Activated naive CD4-positive, alpha-beta T cell treated with anti-CD3 and anti-CD28 coated beads for 36 hours (primary cell): ENCODE results near the gene NECTIN1. TPM values are rescaled to one million over a fixed set of nuclear protein-coding genes. Genes with fewer than 3 reads are reported as not detected.

Experiments used
- CTCF ChIA-PET: fragments of 350-600 bp; sonication (Branson Sonifier 250); formaldehyde crosslinking; loops from one replicate; lab custom pipeline; 2021; ENCODE audit warnings: antibody characterized with exemption; lab: Charles Lee
- DNase-seq: peaks from one replicate; pipeline ENCODE4 v3.0.0-alpha.2; 2020
- H3K27ac Mint-ChIP-seq: one replicate; pipeline ENCODE4 v1.8.0; 2021; ENCODE audit warnings: mild to moderate bottlenecking, mixed read lengths
- H3K27me3 Mint-ChIP-seq: one replicate; pipeline ENCODE4 v1.8.0; 2021; ENCODE audit warnings: low read depth, mixed read lengths
- H3K36me3 Mint-ChIP-seq: one replicate; pipeline ENCODE4 v1.8.0; 2021; ENCODE audit warnings: low read depth, mixed read lengths
- H3K4me1 Mint-ChIP-seq: one replicate; pipeline ENCODE4 v1.8.0; 2021; ENCODE audit warnings: low read depth, mixed read lengths
- H3K4me3 Mint-ChIP-seq: one replicate; pipeline ENCODE4 v1.8.0; 2021; ENCODE audit warnings: mild to moderate bottlenecking, moderate library complexity, mixed read lengths
- H3K9me3 Mint-ChIP-seq: one replicate; pipeline ENCODE4 v1.8.0; 2021; ENCODE audit warnings: mixed read lengths
- intact Hi-C: fragments of 100-400 bp; cut with micrococcal nuclease; formaldehyde crosslinking; loops from one replicate; pipeline ENCODE4 v1.15.1; 2023
- total RNA-seq, 2 experiments: library from RNA; stranded (reverse); gene quantifications; one replicate each; pipeline ENCODE4 v1.2.3, GENCODE V29; 2021

NECTIN1 gene
- total RNA-seq, 2 experiments from 2014 or later = 2.0 to 2.5 TPM

GRCh38 chr11:119681361-119681910 lies 47.6 kb downstream of the NECTIN1 start:
- Mint-ChIP-seq H3K9me3 (peaks cover 3% of the 10 kb centered on the region), H3K27ac (no peak overlapping the region), H3K4me3 (no peak overlapping the region), H3K36me3 (no peaks in the 10 kb centered on the region), H3K4me1 (no peaks in the 10 kb centered on the region), H3K27me3 (no peaks in the 10 kb centered on the region)
- CTCF ChIA-PET = interaction anchor here (1.0 to 1.7 kb wide), 2 partner anchors 13 to 48 kb away, joined by 4 to 7 read pairs; no protein-coding TSS in a partner anchor
- no peak for DNase-seq
- intact Hi-C loops = no loop called here

GRCh38 chr11:119680541-119681360 lies 48.2 kb downstream of the NECTIN1 start:
- Mint-ChIP-seq H3K27me3 (no peaks in the 10 kb centered on the region), H3K9me3 (peaks cover 3% of the 10 kb centered on the region), H3K4me1 (no peaks in the 10 kb centered on the region), H3K36me3 (no peaks in the 10 kb centered on the region), H3K4me3 (no peak overlapping the region), H3K27ac (no peak overlapping the region)
- DNase-seq = no peak
- intact Hi-C loops = no loop called here
- CTCF ChIA-PET = no interaction called here

DNA sequence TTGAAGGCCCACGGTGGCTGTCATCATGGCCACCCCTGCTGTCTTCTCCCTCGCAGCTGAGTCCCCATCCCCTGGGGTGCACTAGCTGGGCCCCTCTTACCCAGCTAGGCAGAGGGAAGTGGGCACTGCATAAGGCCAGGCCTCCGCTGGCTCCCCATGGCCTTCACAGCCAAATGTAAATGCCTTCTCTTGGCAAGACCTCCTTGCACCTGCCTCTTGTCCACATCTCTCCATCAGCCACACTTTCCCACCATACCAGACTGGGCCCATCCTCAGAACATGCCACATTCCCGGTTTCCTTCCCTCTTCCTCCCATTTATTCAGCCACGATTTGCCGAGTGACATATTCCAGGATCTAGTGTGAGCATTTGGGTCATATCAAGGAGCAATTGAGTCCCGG lies 49.7 kb downstream of the NECTIN1 start:
- CTCF ChIA-PET = no interaction called here
- H3K36me3 Mint-ChIP-seq = no peaks in the 10 kb centered on the region
- peaks cover 3% of the 10 kb centered on the region for H3K9me3 Mint-ChIP-seq
- intact Hi-C loops = no loop called here
- no peak overlapping the region for H3K27ac Mint-ChIP-seq
- H3K27me3 Mint-ChIP-seq = no peaks in the 10 kb centered on the region
- DNase-seq = no peak
- no peaks in the 10 kb centered on the region for H3K4me1 Mint-ChIP-seq
- no peak overlapping the region for H3K4me3 Mint-ChIP-seq

DNA sequence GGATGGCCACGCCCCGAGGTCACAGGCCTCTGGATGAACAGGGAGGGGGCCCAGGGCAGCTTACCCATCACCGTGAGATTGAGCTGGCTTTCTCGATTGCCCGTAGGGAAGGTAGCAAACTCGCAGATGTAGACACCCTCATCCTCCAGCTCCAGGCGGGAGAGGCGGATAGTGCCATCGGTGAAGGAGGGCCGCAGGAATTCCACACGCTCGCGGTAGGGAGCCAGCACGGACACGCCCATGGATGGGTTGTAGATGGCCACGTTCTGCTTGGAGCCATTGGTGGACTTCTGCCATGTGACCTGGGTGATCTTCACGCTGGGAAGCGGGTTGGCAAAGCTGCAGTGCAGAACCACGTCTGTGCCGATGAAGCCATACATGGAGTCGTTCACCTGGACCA lies 50.6 kb downstream of the NECTIN1 start:
- H3K4me3 Mint-ChIP-seq = no peak overlapping the region
- CTCF ChIA-PET = no interaction called here

GRCh38 chr11:119677840-119678239 lies 51.2 kb downstream of the NECTIN1 start:
- no peak for DNase-seq
- peaks cover 9% of the 10 kb centered on the region for H3K4me1 Mint-ChIP-seq
- peaks cover 3% of the 10 kb centered on the region for H3K9me3 Mint-ChIP-seq
- no peaks in the 10 kb centered on the region for H3K36me3 Mint-ChIP-seq
- intact Hi-C loops = no loop called here
- CTCF ChIA-PET = no interaction called here
- H3K4me3 Mint-ChIP-seq = no peak overlapping the region
- H3K27me3 Mint-ChIP-seq = no peaks in the 10 kb centered on the region
- H3K27ac Mint-ChIP-seq = no peak overlapping the region

More for the DNA sequence above, 50.6 kb downstream of the NECTIN1 start:
- intact Hi-C loops = no loop called here
- no peak for DNase-seq
- Mint-ChIP-seq H3K4me1 (peaks cover 7% of the 10 kb centered on the region), H3K9me3 (peaks cover 3% of the 10 kb centered on the region), H3K36me3 (no peaks in the 10 kb centered on the region), H3K27me3 (no peaks in the 10 kb centered on the region), H3K27ac (no peak overlapping the region)

DNA sequence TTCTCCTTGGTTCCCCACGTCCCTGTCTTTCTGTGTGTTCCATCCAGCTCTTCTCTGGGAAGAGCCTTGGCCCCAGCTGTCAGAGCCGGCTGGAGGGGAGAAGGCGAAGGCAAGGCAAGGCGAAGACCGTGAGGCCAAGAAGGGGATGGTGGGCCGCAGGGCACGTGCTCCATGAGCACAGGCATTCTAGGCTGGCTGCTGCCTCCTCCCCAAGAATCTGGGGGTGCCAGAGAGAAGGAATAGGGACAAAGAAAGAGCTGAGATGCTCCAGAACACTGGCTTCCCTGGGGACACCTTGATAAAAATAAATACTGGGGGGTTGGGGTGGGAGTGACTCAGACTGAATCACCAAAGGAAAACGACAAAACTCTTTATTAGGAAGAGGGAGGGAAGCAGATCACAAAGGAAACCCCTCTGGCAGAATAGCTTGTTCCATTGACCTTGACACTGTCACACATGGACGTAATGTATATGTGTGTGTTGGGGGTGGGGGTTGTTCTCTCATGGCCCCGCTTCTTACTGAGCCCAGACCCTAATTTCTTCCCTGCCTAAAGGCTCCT lies 52.5 kb downstream of the NECTIN1 start:
- intact Hi-C loops = no loop called here
- H3K4me1 Mint-ChIP-seq = peaks cover 9% of the 10 kb centered on the region
- H3K9me3 Mint-ChIP-seq = peaks cover 3% of the 10 kb centered on the region
- DNase-seq = no peak
- no peak overlapping the region for H3K27ac Mint-ChIP-seq
- H3K4me3 Mint-ChIP-seq = no peak overlapping the region
- no peaks in the 10 kb centered on the region for H3K36me3 Mint-ChIP-seq
- no peaks in the 10 kb centered on the region for H3K27me3 Mint-ChIP-seq
- CTCF ChIA-PET = interaction anchor here (4.7 kb wide), 1 partner anchor 52 kb away, joined by 45 read pairs; the partner anchor contains the start of gene NECTIN1

DNA sequence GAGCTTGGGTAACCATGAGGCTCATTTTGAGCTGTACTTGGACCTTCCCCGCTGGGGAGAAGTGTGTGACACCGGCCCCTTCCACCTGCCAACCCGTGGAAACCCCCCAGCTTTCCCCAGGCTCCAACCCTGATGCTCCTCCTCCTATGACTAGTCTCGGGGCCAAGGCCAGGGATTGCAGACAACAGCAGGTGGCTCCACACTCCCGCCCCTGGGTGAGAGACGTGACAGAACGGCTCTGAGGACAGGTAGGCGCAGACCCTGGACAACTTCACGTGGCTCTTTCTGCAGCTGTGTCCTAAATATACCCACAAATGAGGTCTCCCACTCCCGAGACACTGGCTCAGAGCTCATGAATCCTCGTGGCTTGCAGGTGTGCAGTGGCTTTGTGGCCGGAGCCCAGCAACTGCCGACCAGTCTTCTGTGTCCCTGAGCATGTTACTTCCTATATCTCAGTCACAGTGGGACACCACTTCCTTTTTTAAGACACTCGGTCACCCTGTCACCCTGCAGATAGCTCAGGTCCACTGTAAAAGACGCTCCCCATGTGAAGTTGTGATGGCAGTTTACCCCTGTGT lies 55.2 kb downstream of the NECTIN1 start:
- intact Hi-C loops = loop anchor here (1.0 to 2.0 kb wide), 3 partner anchors 55 to 495 kb away; partner anchors contain the start of gene NECTIN1
- Mint-ChIP-seq H3K9me3 (peaks cover 3% of the 10 kb centered on the region), H3K4me3 (no peak overlapping the region), H3K27me3 (no peaks in the 10 kb centered on the region), H3K36me3 (no peaks in the 10 kb centered on the region), H3K27ac (no peak overlapping the region), H3K4me1 (peaks cover 9% of the 10 kb centered on the region)
- peak; percentile 87 for DNase-seq
- CTCF ChIA-PET = interaction anchor here (0.7 to 4.7 kb wide), 4 partner anchors 54 to 263 kb away, joined by 3 to 45 read pairs (median 3); partner anchors contain the start of gene NECTIN1

- Mint-ChIP-seq H3K27ac (no peak overlapping the region), H3K9me3 (peaks cover 3% of the 10 kb centered on the region), H3K36me3 (no peaks in the 10 kb centered on the region), H3K4me3 (no peak overlapping the region), H3K27me3 (no peaks in the 10 kb centered on the region), H3K4me1 (peaks cover 9% of the 10 kb centered on the region)
- intact Hi-C loops = loop anchor here (1.0 to 2.0 kb wide), 3 partner anchors 56 to 496 kb away; partner anchors contain the start of gene NECTIN1
- CTCF ChIA-PET = interaction anchor here (0.7 to 4.7 kb wide), 3 partner anchors 55 to 264 kb away, joined by 3 to 45 read pairs (median 3); partner anchors contain the start of gene NECTIN1
- DNase-seq = no peak
Measured at GRCh38 chr11:119673052-119673758, 55.8 kb downstream of the NECTIN1 start.

DNA sequence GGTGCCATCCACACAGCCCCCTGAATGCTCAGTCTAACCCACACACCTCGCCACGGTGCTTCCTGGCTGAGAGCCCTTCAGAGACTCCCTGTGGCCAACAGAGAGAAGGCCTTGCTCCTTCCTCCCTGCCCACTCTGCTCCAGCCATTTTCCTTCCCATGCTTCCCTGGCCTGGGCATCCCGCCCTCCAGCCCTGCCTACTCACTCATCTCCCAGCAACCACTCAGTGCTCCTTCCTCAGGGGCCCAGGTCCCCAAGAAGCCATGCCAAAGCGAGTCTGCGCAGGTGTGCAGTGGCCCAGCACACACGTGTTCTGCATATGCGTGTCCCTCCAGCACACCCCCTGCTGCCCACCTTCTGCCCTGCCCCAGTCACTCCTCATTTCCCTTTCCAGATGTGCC lies 56.4 kb downstream of the NECTIN1 start:
- no peak overlapping the region for H3K27ac Mint-ChIP-seq
- no peaks in the 10 kb centered on the region for H3K36me3 Mint-ChIP-seq
- no peak for DNase-seq
- intact Hi-C loops = loop anchor here (2.0 kb wide), 1 partner anchor 496 kb away; no protein-coding TSS in a partner anchor
- no peaks in the 10 kb centered on the region for H3K27me3 Mint-ChIP-seq
- H3K4me1 Mint-ChIP-seq = peaks cover 9% of the 10 kb centered on the region
- CTCF ChIA-PET = interaction anchor here (4.7 kb wide), 1 partner anchor 56 kb away, joined by 45 read pairs; the partner anchor contains the start of gene NECTIN1
- no peaks in the 10 kb centered on the region for H3K9me3 Mint-ChIP-seq
- no peak overlapping the region for H3K4me3 Mint-ChIP-seq

DNA sequence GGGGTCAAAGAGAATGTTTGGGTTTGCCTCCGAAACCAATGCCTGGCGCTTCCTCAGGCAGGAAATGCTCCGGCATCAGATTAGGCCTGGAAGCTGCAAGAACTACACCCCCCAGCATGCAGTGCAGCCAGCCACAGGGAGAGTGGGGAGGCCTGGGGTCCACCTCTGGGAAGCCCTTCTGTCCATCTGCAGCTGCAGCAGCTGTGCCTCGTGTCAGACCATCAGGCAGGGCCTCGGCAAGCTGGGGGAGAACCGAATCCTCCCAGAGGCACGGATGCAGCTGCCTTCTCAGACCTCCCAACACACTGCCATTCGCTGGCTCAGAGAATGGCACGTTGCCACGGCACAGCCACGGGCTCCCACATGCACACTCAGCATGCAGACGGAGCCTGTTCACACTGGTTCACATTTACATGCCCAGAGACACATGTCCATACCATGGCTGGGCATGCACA lies 57.4 kb downstream of the NECTIN1 start:
- Mint-ChIP-seq H3K4me1 (peaks cover 9% of the 10 kb centered on the region), H3K27me3 (no peaks in the 10 kb centered on the region), H3K4me3 (no peak overlapping the region), H3K36me3 (no peaks in the 10 kb centered on the region), H3K27ac (no peak overlapping the region), H3K9me3 (no peaks in the 10 kb centered on the region)
- intact Hi-C loops = loop anchor here (2.0 kb wide), 1 partner anchor 497 kb away; no protein-coding TSS in a partner anchor
- no peak for DNase-seq
- CTCF ChIA-PET = interaction anchor here (1.7 kb wide), 1 partner anchor 58 kb away, joined by 5 read pairs; the partner anchor contains the start of gene NECTIN1

- no peaks in the 10 kb centered on the region for H3K27me3 Mint-ChIP-seq
- intact Hi-C loops = no loop called here
- H3K36me3 Mint-ChIP-seq = no peaks in the 10 kb centered on the region
- no peak overlapping the region for H3K4me3 Mint-ChIP-seq
- no peak for DNase-seq
- CTCF ChIA-PET = interaction anchor here (1.7 kb wide), 1 partner anchor 58 kb away, joined by 5 read pairs; the partner anchor contains the start of gene NECTIN1
- no peaks in the 10 kb centered on the region for H3K9me3 Mint-ChIP-seq
- peaks cover 9% of the 10 kb centered on the region for H3K4me1 Mint-ChIP-seq
- H3K27ac Mint-ChIP-seq = no peak overlapping the region
Measured at GRCh38 chr11:119671051-119671450, 57.9 kb downstream of the NECTIN1 start.
